ENCODE results near the gene UROC1.

The UROC1 gene

DNA sequence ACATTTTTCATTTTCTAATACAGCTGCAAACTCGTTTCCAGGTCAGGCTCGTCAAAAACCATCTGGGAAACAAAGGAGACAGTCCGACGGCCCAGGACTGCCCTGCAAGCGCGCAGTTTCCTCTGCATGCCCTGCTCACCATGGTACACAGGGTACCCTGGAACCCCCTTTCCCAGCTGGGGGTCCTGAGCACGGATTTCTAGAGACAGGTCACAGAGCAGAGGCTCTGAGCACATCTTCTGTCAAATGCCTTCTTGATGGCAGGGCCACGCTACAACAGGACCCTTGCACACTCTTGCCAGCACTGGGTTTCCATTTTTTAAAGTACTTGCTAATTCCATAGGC, 50.0 kb downstream of the UROC1 start:
- DNase-seq (ENCODE audit: low read depth, low spot score): no peak
- H3K27ac ChIP-seq: no peak overlapping the region

DNA sequence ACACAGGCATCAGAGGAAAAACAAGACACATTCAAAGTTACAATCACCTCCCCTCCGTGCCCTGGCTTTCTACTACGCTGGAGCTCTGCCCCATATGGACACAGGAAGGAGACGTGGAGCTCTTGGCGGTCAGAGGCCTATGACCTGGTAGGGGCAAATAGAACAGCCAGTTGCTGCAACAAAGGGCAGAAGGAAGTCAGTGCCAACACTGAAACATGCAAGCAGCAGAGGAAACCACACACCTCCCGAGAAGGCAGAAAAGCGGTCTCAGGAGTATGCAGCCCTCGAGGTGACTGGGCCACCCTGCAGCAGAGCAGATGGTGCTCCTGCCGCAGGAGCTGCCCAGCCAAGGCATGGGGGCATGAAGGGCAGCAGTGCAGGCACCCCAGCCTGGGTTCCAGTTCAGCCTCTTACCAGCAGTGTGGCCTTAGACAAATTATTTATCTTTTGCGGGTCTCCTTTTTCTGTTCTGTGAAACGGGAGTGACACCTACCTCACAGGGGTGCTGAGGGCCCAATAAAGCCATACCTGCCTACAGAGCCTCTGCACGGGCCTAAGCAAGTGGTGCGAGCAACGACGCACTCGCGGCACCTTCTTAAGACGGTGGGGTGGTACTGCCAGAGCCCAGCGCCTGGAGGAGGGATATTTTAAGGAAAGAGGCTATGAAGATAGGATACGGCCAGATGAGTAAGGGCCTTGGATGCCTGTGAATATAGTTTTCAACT, 50.5 kb downstream of the UROC1 start:
- no peak overlapping the region for H3K27ac ChIP-seq
- no peak for DNase-seq (ENCODE audit: low read depth, low spot score)

DNA sequence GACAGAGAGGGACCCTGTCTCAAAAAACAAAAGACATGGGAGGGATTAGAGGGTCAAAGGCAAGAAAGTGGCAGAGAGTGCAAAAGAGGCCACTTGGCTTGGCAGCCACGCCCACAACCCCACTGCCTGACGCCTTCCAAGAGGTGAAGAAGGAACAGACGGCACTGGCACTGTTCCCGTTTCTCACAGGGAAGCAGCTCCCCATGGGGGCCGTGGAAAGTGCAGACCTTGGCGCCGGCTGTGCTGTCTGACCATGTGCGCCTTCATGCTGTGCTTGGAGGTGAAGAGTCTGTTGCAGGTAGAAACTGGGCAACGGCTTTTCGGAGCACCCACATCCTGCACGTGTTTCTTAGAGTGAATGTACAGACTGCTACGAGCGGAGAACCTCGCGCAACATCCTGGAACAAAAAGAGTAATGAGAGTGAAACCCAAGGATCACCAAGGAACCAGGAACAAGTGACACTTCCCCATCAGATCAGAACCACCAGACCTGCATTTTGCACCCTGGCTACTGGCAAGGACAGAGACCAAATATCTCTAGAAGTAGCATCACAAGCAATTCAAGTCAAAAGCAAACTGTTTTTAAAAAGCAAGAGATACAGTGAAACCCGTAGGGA, 51.5 kb downstream of the UROC1 start:
- DNase-seq (ENCODE audit: low read depth, low spot score): no peak
- H3K27ac ChIP-seq: no peak overlapping the region

DNA sequence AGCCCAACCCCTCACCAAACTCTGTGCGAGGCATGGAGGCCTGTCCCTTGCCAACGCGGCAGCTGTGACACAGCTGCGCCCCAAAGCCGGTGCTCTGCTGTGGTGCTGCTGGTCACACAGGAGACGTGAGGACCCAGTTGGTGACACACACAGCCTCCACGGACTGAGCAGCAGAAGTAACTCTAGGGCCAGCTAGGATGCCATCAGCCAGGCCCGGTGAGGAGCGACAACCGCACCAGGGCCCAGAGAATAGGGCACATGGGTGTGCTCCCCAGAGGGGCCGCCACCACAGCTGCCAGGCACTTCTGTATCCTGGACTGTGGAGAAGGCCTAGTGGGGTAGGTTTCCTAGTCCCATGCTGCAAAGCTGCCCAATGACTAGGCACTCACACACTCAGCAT, 52.6 kb downstream of the UROC1 start:
- DNase-seq (ENCODE audit: low read depth, low spot score): no peak
- H3K27ac ChIP-seq: no peak overlapping the region

DNA sequence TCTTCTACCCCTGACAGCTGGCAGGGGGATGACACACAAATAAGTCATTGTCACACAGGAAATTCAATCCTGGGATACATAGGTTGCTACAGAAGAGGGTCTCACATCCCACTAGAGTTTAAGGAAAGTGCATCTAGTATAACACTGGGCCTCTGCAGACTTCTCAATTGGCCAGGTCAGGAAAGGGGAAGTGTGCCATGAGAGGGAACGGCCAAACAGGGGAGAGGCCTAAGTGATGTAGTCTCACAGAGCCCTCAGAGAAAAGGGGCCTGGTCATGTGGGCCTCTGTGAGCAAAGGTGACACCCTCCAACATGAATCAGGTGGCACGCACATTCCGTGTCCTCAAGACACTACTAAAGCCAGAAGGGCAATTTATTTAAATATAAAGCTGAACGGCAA, 53.1 kb downstream of the UROC1 start:
- H3K27ac ChIP-seq: no peak overlapping the region
- DNase-seq (ENCODE audit: low read depth, low spot score): no peak

DNA sequence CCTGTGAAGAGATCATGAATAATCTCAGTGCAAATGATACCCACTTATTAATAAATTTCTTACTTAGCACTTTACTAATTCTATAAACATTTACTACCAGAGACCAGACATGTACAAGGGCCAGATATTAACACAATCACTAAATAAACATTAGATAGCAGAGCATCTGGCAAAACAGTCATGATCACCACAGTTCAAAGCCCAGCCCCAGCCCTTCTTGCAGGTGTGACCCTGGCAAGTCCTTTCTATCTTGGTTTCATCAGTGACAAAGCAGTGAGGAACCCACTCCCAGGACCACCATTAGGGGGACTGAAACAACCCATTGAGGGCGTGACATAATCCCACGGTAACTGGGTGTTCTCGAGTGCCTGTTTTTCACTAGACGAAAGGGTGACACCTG, 53.5 kb downstream of the UROC1 start:
- no peak for DNase-seq (ENCODE audit: low read depth, low spot score)
- H3K27ac ChIP-seq: no peak overlapping the region

DNA sequence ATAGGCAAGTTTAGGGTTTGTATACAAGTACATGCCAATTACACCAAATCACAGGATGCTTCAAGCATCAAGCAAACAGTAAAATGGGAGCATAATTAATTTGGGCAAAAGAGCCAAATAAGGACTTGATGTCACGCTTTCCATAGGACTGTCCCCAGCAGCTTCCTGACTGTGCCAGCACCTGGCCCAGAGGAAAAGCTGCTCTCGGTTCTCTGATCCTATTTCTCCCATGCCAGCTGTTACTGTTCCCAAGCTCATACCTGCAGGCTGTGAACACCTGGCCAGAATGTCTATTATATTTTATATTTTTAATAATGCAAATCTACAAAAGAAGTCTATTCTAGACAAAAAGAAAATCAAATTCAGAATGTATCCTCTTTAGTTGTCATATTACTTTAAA, 54.1 kb downstream of the UROC1 start:
- DNase-seq (ENCODE audit: low read depth, low spot score): no peak
- no peak overlapping the region for H3K27ac ChIP-seq

DNA sequence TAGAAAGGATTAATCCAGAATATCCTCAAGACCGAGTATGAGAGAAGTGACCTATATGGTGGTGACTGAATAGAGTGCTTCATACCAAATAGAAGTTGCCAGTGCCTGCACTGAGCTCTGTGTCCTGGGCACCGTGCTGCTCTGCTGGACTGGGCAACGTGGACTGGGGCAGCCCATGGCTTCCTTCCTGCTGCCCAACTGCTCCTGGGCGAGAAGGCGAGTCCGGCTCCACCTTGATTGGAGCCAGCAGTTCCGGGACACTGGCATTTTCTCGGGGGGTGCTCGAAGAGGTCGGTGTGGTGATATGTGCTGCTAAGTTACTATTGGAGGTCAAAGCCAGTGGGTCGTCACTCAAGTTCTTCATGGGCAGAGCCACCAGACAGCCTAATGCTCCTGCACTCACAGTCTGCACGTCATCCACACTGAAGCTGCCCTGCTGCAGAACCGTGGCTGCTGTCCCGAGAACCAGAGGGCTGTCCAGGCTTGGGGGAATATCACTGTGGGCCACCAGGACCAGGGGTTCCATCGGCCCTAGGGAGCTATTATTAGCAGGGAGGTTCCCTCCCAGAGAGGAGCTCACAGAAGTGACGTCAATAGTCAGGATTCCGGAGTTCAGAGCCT, 56.0 kb downstream of the UROC1 start:
- no peak for DNase-seq (ENCODE audit: low read depth, low spot score)

DNA sequence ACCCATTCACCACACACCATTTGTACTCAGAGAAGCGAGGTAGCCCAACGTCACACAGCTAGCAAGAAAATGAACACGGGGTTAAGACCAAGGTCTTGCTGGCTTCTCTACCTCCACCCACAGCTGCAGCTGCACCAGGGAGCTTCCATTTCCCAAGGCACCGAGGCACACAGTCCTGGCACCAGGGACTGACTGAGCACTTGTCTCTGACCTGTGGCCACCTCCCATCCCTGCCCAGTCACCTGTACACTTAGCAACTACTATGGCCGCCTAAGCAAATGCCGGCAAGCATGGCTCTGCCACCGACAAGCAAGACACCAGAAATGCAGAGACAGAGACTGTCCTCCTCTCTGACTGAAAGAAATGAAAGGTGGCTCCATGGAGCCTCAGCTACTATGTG, 57.2 kb downstream of the UROC1 start:
- no peak overlapping the region for H3K27ac ChIP-seq
- no peak for DNase-seq (ENCODE audit: low read depth, low spot score)

More for the DNA sequence above, 56.0 kb downstream of the UROC1 start:
- H3K27ac ChIP-seq: no peak overlapping the region

DNA sequence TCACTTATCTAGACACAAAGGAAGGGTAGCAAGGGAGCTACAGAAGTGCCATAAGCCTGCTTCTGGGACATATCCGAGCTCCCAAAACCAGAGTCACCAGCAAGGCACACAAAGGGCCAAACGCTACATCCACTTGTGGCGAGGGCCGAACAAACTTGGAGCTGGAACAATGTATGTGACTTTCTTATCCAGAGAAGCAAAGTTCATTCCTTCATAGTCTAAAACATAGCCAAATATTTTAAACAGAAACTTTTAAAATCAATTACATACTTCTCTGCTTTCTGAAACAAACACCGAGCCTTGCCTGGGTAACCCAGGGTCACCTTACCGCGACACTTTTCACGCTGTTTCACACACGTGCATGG, 57.8 kb downstream of the UROC1 start:
- no peak overlapping the region for H3K27ac ChIP-seq
- no peak for DNase-seq (ENCODE audit: low read depth, low spot score)

DNA sequence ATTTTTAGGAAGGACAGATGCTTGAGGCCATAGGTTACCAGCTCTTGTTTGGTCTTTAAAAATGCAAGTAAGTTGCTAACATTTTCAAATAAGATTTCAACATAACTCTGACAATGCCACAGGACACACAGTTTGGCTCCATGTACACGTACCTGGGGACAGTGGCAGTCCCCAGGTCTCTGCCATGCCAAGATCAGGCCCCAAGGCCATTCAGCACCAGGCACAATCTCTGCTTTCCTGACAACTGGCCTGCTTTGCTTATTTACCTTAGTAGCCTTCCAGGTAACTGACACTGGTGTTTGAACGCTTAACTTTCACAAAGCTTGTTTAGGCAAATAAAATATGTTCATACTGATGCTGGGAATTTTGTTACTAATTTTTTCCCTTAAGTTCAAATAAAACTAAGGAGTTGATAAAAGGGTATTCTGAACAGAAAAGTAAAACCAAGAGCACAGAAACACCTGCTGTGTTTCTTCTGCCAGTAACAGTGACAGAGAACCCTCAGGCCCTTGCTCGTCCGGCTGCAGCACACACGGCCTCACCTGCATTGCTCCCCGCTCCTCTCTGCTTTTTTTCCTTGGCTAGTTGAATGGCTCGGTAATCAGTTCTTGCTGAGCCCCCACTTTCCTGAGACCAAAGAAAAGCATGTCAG, 58.3 kb downstream of the UROC1 start:
- DNase-seq (ENCODE audit: low read depth, low spot score): no peak
- no peak overlapping the region for H3K27ac ChIP-seq

DNA sequence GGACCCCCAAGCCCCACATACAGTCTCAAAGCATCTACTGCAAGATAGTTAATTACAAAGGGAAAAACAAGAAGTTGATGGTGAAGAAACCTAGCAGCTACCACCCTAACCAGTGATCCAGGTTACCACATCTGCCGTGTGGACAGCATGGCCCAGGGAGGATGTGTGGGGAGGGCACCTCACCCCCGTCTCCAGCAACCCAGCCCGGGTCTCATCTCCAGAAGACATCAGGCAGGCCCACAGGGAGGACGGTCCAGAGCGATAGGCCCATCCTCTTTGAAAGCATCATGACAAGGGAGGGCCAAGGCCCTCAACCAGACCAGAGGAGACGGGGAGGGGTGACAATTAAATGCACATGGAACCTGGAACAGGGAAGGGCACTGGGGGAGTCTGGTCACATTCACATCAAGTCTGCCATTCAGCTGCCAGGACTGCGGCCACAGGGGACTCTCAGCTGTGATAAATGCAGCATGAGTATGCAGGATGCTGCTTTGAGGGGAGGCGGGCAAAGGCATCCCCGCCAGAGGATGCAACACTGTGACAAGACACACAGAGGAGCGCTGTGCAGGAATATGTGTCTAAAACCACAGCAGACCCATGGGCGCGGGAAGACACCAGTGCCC, 60.7 kb downstream of the UROC1 start:
- DNase-seq (ENCODE audit: low read depth, low spot score): no peak
- H3K27ac ChIP-seq: no peak overlapping the region

DNA sequence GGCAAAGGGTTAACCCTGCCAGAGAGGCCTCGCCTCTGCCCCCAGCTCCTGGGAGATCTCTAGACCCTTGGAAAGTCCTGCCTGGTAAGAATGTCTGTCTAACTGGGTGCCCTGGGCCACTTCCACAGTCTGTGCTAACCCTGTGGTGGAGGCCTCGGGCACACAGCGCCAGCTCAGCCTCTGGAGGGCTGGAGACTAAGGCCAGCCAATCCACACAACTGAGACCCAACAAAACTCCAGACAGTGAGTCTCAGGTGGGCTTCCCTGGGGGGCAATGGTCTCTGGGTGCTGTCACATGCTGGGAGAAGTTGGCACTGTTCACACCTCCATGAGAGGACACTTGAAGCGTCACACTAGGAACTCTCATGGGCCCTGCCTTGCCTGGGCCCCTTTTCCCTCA, 61.4 kb downstream of the UROC1 start:
- DNase-seq (ENCODE audit: low read depth, low spot score): no peak
- no peak overlapping the region for H3K27ac ChIP-seq

DNA sequence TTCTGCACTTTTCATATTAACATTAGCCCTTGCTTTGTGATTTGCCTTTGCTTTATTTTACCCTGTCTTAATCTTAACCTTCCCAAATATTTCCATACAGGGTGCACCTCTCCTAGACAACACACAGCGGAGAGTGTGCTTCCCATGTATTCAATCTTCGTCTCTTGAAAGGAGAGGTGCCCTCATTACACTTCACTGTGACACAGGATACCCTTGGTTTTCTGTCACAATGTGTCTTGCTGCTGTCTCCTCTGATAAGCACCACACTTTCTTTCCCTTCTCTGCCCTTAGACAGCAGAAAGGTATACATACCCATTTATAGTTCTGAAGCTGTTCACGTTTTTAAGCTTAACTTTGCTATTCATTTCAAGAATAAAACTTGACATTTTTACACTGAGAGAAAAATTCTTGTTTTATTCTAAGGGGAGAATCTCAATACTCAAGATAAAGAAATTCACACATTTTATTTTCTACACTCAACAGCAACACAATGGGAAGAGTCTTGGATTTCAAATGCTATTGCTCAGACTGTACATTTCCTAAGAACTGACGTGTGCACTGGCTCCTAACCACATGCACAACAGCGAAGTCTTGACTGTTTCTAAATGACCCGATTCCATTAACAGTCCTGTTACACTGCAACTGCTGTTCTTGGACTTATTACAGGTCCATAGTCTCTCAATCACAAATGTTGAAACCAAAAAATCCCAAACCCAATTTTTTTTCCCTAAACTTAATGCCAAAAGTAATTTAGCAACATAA, 63.0 kb downstream of the UROC1 start:
- H3K27ac ChIP-seq: no peak overlapping the region
- DNase-seq (ENCODE audit: low read depth, low spot score): no peak

DNA sequence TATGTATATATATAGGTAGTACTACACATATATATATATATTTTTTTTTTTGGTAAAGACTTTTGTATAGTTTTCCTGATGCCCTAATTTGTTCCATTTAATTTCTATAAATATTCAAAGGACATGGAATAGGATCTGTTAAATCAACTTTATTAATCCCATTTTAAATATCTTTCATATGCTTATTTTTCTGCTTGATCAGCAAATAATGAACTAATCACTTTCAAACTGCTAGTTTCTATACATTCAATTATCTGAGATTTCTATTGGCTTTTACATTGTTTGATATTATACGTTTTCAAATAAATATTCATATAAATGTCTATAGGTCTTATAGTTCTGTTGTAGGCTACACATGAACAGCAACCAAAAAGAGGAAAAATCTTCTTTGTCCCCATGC, 63.5 kb downstream of the UROC1 start:
- no peak for DNase-seq (ENCODE audit: low read depth, low spot score)
- no peak overlapping the region for H3K27ac ChIP-seq

DNA sequence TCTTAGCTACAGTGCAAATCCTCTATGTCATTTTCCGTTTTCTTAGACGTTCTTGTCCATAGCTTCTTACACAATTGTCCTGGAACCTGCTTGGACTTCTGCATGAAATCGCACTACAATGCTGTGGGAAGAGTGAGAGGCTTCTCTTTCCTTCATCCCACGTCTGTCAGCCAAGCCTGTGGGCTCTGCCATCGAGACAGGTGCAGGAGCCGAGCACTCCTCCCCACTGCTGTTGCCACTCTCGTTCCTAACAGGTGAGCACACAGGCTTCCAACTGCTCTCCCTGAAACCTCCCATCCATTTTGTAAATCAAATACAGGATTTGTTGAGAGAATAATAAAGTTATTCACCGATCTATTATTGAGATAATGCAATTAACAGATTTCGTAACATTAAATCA, 65.4 kb downstream of the UROC1 start:
- H3K27ac ChIP-seq: no peak overlapping the region
- no peak for DNase-seq (ENCODE audit: low read depth, low spot score)

DNA sequence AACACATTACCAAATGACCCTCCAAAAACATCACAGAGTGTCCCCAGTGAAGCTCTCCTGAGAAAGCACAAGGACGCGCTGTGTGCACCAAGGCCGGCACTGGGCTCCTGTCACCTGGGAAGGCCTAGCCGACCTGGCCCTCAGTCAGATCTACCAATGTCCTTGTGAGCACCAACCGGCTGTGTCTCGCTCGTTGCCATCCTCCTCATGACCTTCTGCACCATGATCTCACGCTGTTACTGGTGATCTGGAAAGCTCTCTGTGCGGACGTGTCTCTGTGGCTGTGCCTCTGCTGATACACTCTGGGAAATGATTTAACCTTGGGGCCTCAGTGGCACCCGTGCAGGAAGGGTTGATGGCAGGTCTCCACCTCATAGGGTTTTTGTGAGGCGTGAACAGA, 66.1 kb downstream of the UROC1 start:
- DNase-seq (ENCODE audit: low read depth, low spot score): no peak
- H3K27ac ChIP-seq: no peak overlapping the region

DNA sequence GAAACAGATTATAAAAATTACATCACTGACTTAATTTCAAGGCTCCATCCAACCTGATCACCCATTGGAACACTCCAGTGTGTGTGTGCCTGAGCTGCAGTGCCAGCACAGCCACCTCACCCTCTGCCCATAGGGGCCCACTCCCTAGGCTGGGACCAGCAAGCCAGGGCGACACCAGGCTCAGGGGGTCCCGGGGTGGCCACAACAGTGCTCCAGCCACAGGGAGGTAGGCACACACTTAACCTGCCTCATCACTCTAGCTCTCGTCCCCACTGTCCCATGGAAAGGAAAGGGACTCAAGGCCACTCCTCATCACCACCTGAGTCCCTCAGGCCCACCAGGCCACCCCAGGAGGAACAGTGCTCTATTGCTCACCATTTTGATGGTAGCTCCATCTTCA, 66.8 kb downstream of the UROC1 start:
- no peak for DNase-seq (ENCODE audit: low read depth, low spot score)

DNA sequence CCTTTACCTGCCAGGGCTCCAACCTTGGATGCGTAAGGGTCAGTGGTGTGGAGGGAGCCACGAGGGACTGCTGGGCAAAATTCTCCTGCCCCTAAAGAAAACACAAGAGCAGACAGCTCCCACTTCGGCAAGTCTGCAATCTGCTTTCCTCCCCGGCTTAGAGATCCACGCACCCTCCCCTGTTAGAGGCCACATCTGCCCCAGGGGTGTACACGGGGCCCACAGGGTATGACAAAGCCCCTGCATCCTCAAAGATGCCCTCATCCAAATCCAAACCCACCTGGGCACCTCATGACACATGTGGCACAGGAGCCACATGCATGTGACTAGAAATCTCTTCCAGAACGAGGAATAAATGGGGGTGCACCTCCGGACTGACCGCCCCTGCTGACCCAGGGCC, 67.4 kb downstream of the UROC1 start:
- no peak overlapping the region for H3K27ac ChIP-seq
- no peak for DNase-seq (ENCODE audit: low read depth, low spot score)

More for the DNA sequence above, 66.8 kb downstream of the UROC1 start:
- H3K27ac ChIP-seq: no peak overlapping the region

DNA sequence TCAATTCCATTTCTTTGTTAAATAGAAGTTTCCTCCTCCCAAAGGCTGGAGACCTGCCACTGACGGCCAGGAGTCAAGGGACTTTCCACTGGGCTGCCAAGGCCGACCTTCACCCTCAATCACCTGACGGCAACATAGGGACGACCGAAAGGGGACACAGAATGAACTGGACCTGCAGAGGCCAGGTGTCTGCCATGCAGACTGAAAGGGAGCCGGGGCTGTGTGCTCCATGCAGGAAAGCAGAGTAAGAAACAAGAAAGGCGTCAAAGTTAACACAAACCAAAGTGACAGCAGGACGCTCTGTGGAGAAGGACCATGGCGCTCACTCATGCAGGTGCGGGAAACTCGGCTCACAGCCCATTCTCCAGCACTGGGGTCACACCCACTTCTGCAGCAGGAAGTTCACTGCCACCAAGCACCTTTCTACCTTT, 67.9 kb downstream of the UROC1 start:
- no peak for DNase-seq (ENCODE audit: low read depth, low spot score)
- H3K27ac ChIP-seq: no peak overlapping the region

DNA sequence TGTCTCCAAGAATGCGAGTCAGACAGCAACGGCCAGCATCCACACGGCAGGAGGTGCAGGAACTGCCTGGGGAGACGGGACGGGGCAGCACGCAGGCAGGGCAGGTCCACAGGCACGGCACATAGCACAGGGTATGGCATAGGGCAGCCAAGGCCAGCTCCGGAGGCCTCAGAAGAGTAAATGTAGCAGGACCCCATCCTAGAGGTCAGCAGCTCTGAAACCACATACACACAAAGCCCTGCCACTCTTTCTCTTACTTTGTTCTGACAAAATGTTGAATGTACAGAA, 68.7 kb downstream of the UROC1 start:
- DNase-seq (ENCODE audit: low read depth, low spot score): no peak

More for the DNA sequence above, 68.7 kb downstream of the UROC1 start:
- no peak overlapping the region for H3K27ac ChIP-seq

Measured in epithelial cell of prostate (primary cell).